Caco-2 (cell line): Measurements from ENCODE around the gene TRAF3. TPM values are rescaled to one million over a fixed set of nuclear protein-coding genes. Genes with fewer than 3 reads are reported as not detected.

Source experiments
- BruUV-seq: library from RNA; stranded (reverse); fragments of 400-500 nt; replicated peaks from 2 replicates; lab custom pipeline; 2021; lab: Mats Ljungman, UMichigan
- CTCF ChIA-PET: fragments of 300-600 bp; sonication (Branson Sonifier 250); formaldehyde crosslinking; loops from one replicate; lab custom pipeline; 2022; ENCODE audit warnings: antibody characterized with exemption; lab: Charles Lee
- POLR2A ChIA-PET: fragments of 300-600 bp; sonication (Branson Sonifier 250); formaldehyde crosslinking; loops from one replicate; lab custom pipeline; 2022; ENCODE audit warnings: antibody characterized with exemption; lab: Charles Lee
- DNase-seq, 2 experiments: peaks; one replicate each; pipeline versions ENCODE4 v3.0.0 to v3.0.0-alpha.2; 2020 to 2022
- H3K27me3 ChIP-seq: replicated peaks from 2 replicates; pipeline ENCODE4 v1.6.0; 2011; ENCODE audit warnings: low read length; ENCODE audit not compliant: control insufficient read depth, insufficient read depth
- H3K36me3 ChIP-seq: 2 replicates; pipeline ENCODE4 v1.5.1; 2011; ENCODE audit warnings: low read length; ENCODE audit not compliant: control insufficient read depth, insufficient read depth
- H3K4me1 ChIP-seq: fragments of 250-450 bp; sonication (Bioruptor Pico); 2 replicates; pipeline ENCODE4 v1.5.1; 2020; ENCODE audit warnings: mild to moderate bottlenecking
- H3K4me3 ChIP-seq: 2 replicates; pipeline ENCODE4 v1.5.1; 2011; ENCODE audit warnings: low read depth, mild to moderate bottlenecking, control low read depth, low read length
- H3K9me3 ChIP-seq: fragments of 250-450 bp; sonication (Bioruptor Pico); 2 replicates; pipeline ENCODE4 v1.5.1; 2020; ENCODE audit warnings: mild to moderate bottlenecking, moderate library complexity
- H3K27ac Mint-ChIP-seq: one replicate; pipeline ENCODE4 v1.8.0; 2022; ENCODE audit warnings: mixed read lengths; ENCODE audit not compliant: unreplicated experiment
- H3K27me3 Mint-ChIP-seq: one replicate; pipeline ENCODE4 v1.8.0; 2022; ENCODE audit warnings: mixed read lengths; ENCODE audit not compliant: insufficient read depth, unreplicated experiment
- H3K36me3 Mint-ChIP-seq: one replicate; pipeline ENCODE4 v1.8.0; 2022; ENCODE audit warnings: mild to moderate bottlenecking, mixed read lengths; ENCODE audit not compliant: insufficient read depth, unreplicated experiment
- H3K4me1 Mint-ChIP-seq: one replicate; pipeline ENCODE4 v1.8.0; 2022; ENCODE audit warnings: low read depth, mixed read lengths; ENCODE audit not compliant: unreplicated experiment
- H3K4me3 Mint-ChIP-seq: one replicate; pipeline ENCODE4 v1.8.0; 2022; ENCODE audit warnings: mild to moderate bottlenecking, moderate library complexity, mixed read lengths; ENCODE audit not compliant: unreplicated experiment
- H3K9me3 Mint-ChIP-seq: one replicate; pipeline ENCODE4 v1.8.0; 2022; ENCODE audit warnings: mixed read lengths; ENCODE audit not compliant: unreplicated experiment
- intact Hi-C: fragments of 100-400 bp; cut with micrococcal nuclease; formaldehyde crosslinking; loops from one replicate; pipeline ENCODE4 v1.10.0; 2022; ENCODE audit not compliant: unreplicated experiment
- total RNA-seq: library from RNA; stranded (reverse); gene quantifications from 2 replicates; pipeline ENCODE4 v1.2.3, GENCODE V29; 2022
- TF ChIP-seq, protein P1 (sequence below), 2 experiments: fragments of 200-600 bp in 1 of 2; IDR thresholded peaks; 1 replicate in 1 of 2; 2 replicates in 1 of 2; pipeline versions ENCODE4 v1.5.1 to v1.8.0; 2011 to 2022; ENCODE audit warnings: antibody characterized with exemption in 1 of 2, control low read depth in 1 of 2, inconsistent platforms in 1 of 2, low read depth in 1 of 2, low read length in 1 of 2, mild to moderate bottlenecking in 1 of 2, moderate library complexity in 1 of 2; ENCODE audit not compliant: insufficient read depth in 1 of 2, severe bottlenecking in 1 of 2, unreplicated experiment in 1 of 2

TRAF3 gene
- total RNA-seq, 1 experiment from 2014 or later: 16.6 TPM

DNA sequence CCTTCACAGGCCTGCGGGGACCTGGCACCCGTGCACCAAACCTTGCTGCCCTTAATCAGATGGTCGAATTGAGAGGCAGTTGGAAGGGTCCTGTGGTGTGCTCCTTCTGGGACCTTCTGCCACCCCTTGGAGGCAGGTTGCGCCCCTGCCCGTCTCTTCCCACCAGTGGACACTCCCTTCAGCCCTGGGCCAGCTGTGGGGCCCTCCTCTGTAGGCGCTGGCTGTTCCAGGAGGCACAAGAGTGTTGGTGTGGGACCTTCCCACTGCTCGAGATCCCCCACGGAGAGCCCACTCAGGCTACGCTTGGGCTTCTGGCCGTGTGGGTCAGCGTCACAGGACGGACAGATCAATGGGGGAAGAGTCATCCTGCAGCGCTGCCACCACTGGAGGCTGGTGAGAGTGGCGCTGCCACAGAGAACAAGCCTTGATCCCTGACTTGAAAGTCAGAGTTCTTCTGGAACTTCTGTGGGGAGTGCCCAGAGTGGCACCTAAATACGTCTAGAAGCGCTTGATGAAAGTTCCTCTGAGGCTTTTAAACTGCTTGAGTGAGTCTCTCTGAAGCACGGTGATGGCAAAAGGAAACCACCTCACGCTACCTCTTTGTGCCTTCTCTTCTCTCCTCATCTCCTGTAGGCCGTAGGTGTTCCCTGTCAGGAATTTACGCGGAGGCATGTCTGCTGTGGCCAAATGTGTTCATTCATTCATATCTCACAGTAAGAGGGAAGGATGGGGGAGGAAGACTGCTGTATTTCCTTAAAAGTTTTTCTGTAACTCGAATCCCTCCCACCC is 48.3 kb downstream of the TRAF3 start:
- POLR2A ChIA-PET: no interaction called here
- no peaks in the 10 kb centered on the region for H3K9me3 ChIP-seq
- intact Hi-C loops: no loop called here

DNA sequence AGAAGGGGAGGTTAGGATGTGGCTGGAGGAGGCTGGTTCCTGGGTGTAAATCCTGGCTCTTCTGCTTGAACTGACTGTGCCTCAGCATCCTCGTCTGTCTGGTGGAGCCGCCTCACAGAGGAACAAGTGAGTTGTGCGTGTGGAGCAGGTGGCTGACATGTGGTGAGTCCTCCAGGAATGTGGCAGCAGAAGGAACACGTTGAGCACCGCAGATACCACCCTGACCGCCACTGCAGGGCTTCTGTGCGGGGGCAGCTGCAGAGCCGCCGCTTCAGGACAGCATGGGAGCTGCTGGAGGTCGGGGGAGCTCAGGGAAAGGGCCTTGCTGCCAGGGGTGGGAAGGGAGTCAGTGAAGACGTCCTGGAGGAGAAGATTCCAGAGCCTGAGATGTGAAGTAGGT is 48.9 kb downstream of the TRAF3 start:
- Mint-ChIP-seq H3K4me3 (no peak overlapping the region), H3K4me1 (no peaks in the 10 kb centered on the region), H3K36me3 (no peaks in the 10 kb centered on the region), H3K27me3 (no peaks in the 10 kb centered on the region), H3K27ac (no peak overlapping the region), H3K9me3 (no peaks in the 10 kb centered on the region)
- TF ChIP-seq, protein P1, sequence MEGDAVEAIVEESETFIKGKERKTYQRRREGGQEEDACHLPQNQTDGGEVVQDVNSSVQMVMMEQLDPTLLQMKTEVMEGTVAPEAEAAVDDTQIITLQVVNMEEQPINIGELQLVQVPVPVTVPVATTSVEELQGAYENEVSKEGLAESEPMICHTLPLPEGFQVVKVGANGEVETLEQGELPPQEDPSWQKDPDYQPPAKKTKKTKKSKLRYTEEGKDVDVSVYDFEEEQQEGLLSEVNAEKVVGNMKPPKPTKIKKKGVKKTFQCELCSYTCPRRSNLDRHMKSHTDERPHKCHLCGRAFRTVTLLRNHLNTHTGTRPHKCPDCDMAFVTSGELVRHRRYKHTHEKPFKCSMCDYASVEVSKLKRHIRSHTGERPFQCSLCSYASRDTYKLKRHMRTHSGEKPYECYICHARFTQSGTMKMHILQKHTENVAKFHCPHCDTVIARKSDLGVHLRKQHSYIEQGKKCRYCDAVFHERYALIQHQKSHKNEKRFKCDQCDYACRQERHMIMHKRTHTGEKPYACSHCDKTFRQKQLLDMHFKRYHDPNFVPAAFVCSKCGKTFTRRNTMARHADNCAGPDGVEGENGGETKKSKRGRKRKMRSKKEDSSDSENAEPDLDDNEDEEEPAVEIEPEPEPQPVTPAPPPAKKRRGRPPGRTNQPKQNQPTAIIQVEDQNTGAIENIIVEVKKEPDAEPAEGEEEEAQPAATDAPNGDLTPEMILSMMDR (IDR thresholded peaks at IDR 0.05; ENCODE audit: insufficient read depth in 1 of 2, low read depth in 1 of 2, low read length in 1 of 2, severe bottlenecking in 1 of 2, unreplicated experiment in 1 of 2): no peak
- Histone ChIP-seq H3K4me1 (no peaks in the 10 kb centered on the region), H3K36me3 (no peaks in the 10 kb centered on the region), H3K4me3 (no peak overlapping the region), H3K27me3 (no peaks in the 10 kb centered on the region), H3K9me3 (no peaks in the 10 kb centered on the region)
- ChIA-PET CTCF (no interaction called here), POLR2A (no interaction called here)
- intact Hi-C loops: no loop called here
- BruUV-seq: no TSS peak
- DNase-seq: no peak

More for the DNA sequence above, 48.3 kb downstream of the TRAF3 start:
- BruUV-seq: no TSS peak
- Histone ChIP-seq H3K27me3 (no peaks in the 10 kb centered on the region), H3K4me3 (no peak overlapping the region), H3K36me3 (no peaks in the 10 kb centered on the region), H3K4me1 (no peaks in the 10 kb centered on the region)
- Mint-ChIP-seq H3K27me3 (no peaks in the 10 kb centered on the region), H3K9me3 (no peaks in the 10 kb centered on the region), H3K4me3 (no peak overlapping the region), H3K27ac (no peak overlapping the region), H3K4me1 (no peaks in the 10 kb centered on the region), H3K36me3 (no peaks in the 10 kb centered on the region)
- no peak for DNase-seq
- CTCF ChIA-PET: no interaction called here
- TF ChIP-seq, protein P1 (IDR thresholded peaks at IDR 0.05; ENCODE audit: insufficient read depth in 1 of 2, low read depth in 1 of 2, low read length in 1 of 2, severe bottlenecking in 1 of 2, unreplicated experiment in 1 of 2): no peak

DNA sequence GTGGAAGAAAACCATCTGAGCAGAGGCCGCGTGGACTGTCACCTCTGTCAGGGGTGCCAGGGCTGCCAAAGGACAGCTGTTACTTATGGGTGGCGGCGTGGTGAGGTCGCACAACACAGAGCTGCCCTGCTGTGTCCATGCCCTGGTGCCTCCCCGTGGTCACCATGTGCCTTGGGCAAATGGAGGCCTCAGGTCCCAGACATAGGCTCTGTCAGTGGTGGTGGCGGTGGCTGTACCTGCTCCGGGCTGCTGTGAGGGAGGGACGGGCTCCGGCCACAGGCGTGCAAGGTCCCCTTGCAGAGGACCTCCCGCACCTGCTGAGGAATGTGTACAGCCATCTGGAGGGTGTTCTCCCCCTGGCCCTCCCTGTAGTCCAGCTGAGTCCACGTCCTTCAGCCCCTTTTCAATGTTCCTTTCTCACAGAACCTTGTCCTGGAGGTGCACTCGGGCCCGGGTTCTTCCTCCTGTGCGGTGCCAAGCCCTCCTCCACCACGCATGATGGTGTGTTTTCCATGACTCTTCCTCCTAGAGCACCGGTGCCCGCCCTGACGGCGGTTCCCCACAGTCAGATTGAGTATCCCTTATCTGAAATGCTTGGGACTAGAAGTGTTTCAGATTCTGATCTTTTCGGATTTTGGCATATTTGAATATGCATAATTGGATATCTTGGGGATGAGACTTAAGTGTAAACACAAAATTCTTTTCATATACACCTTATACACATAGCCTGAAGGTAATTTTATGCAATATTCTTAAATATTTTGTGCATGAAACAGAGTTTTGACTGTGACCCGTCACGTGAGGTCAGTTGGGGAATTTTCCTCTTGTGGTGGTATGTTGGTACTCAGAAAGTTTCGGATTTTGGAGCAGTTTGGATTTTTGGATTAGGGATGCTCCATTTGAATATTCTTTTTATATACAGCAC is 49.8 kb downstream of the TRAF3 start:
- Mint-ChIP-seq H3K9me3 (no peaks in the 10 kb centered on the region), H3K27me3 (no peaks in the 10 kb centered on the region), H3K36me3 (no peaks in the 10 kb centered on the region), H3K4me1 (no peaks in the 10 kb centered on the region), H3K27ac (no peak overlapping the region), H3K4me3 (no peak overlapping the region)
- no TSS peak for BruUV-seq
- Histone ChIP-seq H3K4me3 (no peak overlapping the region), H3K27me3 (no peaks in the 10 kb centered on the region), H3K9me3 (no peaks in the 10 kb centered on the region), H3K4me1 (no peaks in the 10 kb centered on the region), H3K36me3 (no peaks in the 10 kb centered on the region)
- intact Hi-C loops: no loop called here
- ChIA-PET POLR2A (no interaction called here), CTCF (no interaction called here)
- no peak for DNase-seq
- TF ChIP-seq, protein P1 (IDR thresholded peaks at IDR 0.05; ENCODE audit: insufficient read depth in 1 of 2, low read depth in 1 of 2, low read length in 1 of 2, severe bottlenecking in 1 of 2, unreplicated experiment in 1 of 2): no peak
